HuH-7.5 (cell line): ENCODE results near the gene IQCF6.
"Not testable (repeated sequence)": the region's sequence is repeated elsewhere in the genome, so short reads cannot be mapped to it uniquely, and the experiment has no call there.

ENCODE experiments used
- DNase-seq: peaks from one replicate; pipeline ENCODE4 v3.0.0; 2011; ENCODE audit warnings: low spot score

The IQCF6 gene

GRCh38 chr3:51773529-51774056 is 5.4 kb downstream of the IQCF6 start:
- no peak for DNase-seq

- no peak for DNase-seq
These were observed 19.8 kb downstream of the IQCF6 start for GRCh38 chr3:51759203-51759602.

GRCh38 chr3:51753763-51754750 is 25.0 kb downstream of the IQCF6 start:
- not testable (repeated sequence) for DNase-seq

- no peak for DNase-seq
These were observed 27.8 kb downstream of the IQCF6 start for GRCh38 chr3:51751287-51751686.

- DNase-seq: no peak
These were observed 28.2 kb downstream of the IQCF6 start for GRCh38 chr3:51750878-51751277.

- no peak for DNase-seq
These were observed 30.7 kb downstream of the IQCF6 start for GRCh38 chr3:51748327-51748726.

GRCh38 chr3:51747840-51748239 is 31.2 kb downstream of the IQCF6 start:
- DNase-seq: no peak

GRCh38 chr3:51742978-51743377 is 36.1 kb downstream of the IQCF6 start:
- not testable (repeated sequence) for DNase-seq

GRCh38 chr3:51742320-51742719 is 36.7 kb downstream of the IQCF6 start:
- not testable (repeated sequence) for DNase-seq

- no peak for DNase-seq
These were observed 39.9 kb downstream of the IQCF6 start for GRCh38 chr3:51739110-51739509.

- no peak for DNase-seq
These were observed 43.1 kb downstream of the IQCF6 start for GRCh38 chr3:51735950-51736349.

- no peak for DNase-seq
These were observed 44.0 kb downstream of the IQCF6 start for GRCh38 chr3:51735039-51735438.

- no peak for DNase-seq
These were observed 44.5 kb downstream of the IQCF6 start for GRCh38 chr3:51734572-51734907.

- DNase-seq: no peak
These were observed 45.0 kb downstream of the IQCF6 start for GRCh38 chr3:51733859-51734571.

GRCh38 chr3:51729042-51729633 is 49.9 kb downstream of the IQCF6 start:
- no peak for DNase-seq
